A673 (cell line): Measurements from ENCODE around the gene IVNS1ABP. TPM values are rescaled to one million over a fixed set of nuclear protein-coding genes. Genes with fewer than 3 reads are reported as not detected.
A peak's percentile ranks its signal among the peaks of the same experiment; 100 is the strongest.

Experiments
- BruUV-seq: library from RNA; stranded (reverse); fragments of 400-500 nt; replicated peaks from 2 replicates; lab custom pipeline; 2021; lab: Mats Ljungman, UMichigan
- CTCF ChIA-PET: fragments of 300-600 bp; sonication (Branson Sonifier 250); formaldehyde crosslinking; loops from one replicate; lab custom pipeline; 2022; ENCODE audit warnings: antibody characterized with exemption; lab: Charles Lee
- POLR2A ChIA-PET: fragments of 300-600 bp; sonication (Branson Sonifier 250); formaldehyde crosslinking; loops from one replicate; lab custom pipeline; 2022; ENCODE audit warnings: antibody characterized with exemption; ENCODE audit not compliant: low non-redundant PET; lab: Charles Lee
- DNase-seq: peaks from one replicate; pipeline ENCODE4 v3.0.0-alpha.2; 2015; ENCODE audit warnings: low spot score
- H3K27ac ChIP-seq: fragments of 200-600 bp; sonication (generic); 2 replicates; pipeline ENCODE4 v1.5.1; 2016; ENCODE audit warnings: mixed run types, low read depth, mild to moderate bottlenecking, mixed read lengths, antibody characterized with exemption, low read length; ENCODE audit not compliant: poor library complexity, severe bottlenecking
- H3K27me3 ChIP-seq: fragments of 200-600 bp; sonication (generic); replicated peaks from 2 replicates; pipeline ENCODE4 v1.6.1; 2017; ENCODE audit warnings: mixed run types, low read depth, mild to moderate bottlenecking, mixed read lengths, antibody characterized with exemption, low read length; ENCODE audit not compliant: insufficient read depth, poor library complexity
- H3K36me3 ChIP-seq: fragments of 200-600 bp; sonication (generic); 2 replicates; pipeline ENCODE4 v1.6.1; 2016; ENCODE audit warnings: mixed run types, mild to moderate bottlenecking, mixed read lengths, antibody characterized with exemption, low read length; ENCODE audit not compliant: insufficient read depth, poor library complexity, severe bottlenecking
- H3K4me1 ChIP-seq: fragments of 200-600 bp; sonication (generic); 2 replicates; pipeline ENCODE4 v1.6.1; 2017; ENCODE audit warnings: mixed run types, mild to moderate bottlenecking, mixed read lengths, antibody characterized with exemption, low read length; ENCODE audit not compliant: insufficient read depth, poor library complexity, severe bottlenecking
- H3K4me3 ChIP-seq: fragments of 200-600 bp; sonication (generic); 2 replicates; pipeline ENCODE4 v1.5.1; 2016; ENCODE audit warnings: low read depth, mixed run types, mild to moderate bottlenecking, mixed read lengths, low read length; ENCODE audit not compliant: poor library complexity, severe bottlenecking
- H3K9me3 ChIP-seq: fragments of 200-600 bp; sonication (generic); 2 replicates; pipeline ENCODE4 v1.6.1; 2016; ENCODE audit warnings: mixed run types, low read depth, mild to moderate bottlenecking, mixed read lengths, antibody characterized with exemption, low read length; ENCODE audit not compliant: poor library complexity, severe bottlenecking
- CTCF ChIP-seq: fragments of 300-800, 200-600 bp; sonication (generic); conservative IDR thresholded peaks from 2 replicates; pipeline ENCODE4 v1.5.1; 2017; ENCODE audit warnings: low read depth, mild to moderate bottlenecking, antibody characterized with exemption, low read length, moderate library complexity, mixed read lengths
- EZH2 ChIP-seq: fragments of 200-600 bp; sonication (generic); IDR thresholded peaks from 2 replicates; pipeline ENCODE4 v1.6.1; 2017; ENCODE audit warnings: borderline replicate concordance, low read depth, mild to moderate bottlenecking, mixed read lengths, antibody characterized with exemption, low read length; ENCODE audit not compliant: poor library complexity, severe bottlenecking
- intact Hi-C: fragments of 100-400 bp; cut with micrococcal nuclease; formaldehyde crosslinking; loops from one replicate; pipeline ENCODE4 v1.10.0; 2022; ENCODE audit not compliant: unreplicated experiment
- total RNA-seq: library from RNA; stranded (reverse); gene quantifications from 2 replicates; pipeline ENCODE4 v1.2.3, GENCODE V29; 2021

IVNS1ABP gene
- total RNA-seq, 1 experiment from 2014 or later: 221 TPM

- no peaks in the 10 kb centered on the region for H3K9me3 ChIP-seq
- intact Hi-C loops: no loop called here
- TF ChIP-seq EZH2 (no peak), CTCF (no peak)
- no peaks in the 10 kb centered on the region for H3K27me3 ChIP-seq
- CTCF ChIA-PET: no interaction called here
- POLR2A ChIA-PET: no interaction called here
- BruUV-seq: no TSS peak
- H3K27ac ChIP-seq: peak overlapping the region; percentile 0
- H3K36me3 ChIP-seq: peaks cover 74% of the 10 kb centered on the region
- no peak for DNase-seq
- peaks cover 31% of the 10 kb centered on the region for H3K4me1 ChIP-seq
- H3K4me3 ChIP-seq: peak overlapping the region; percentile 95
Measured at GRCh38 chr1:185311589-185312225, 5.3 kb downstream of the IVNS1ABP start.

GRCh38 chr1:185309566-185309965, 7.5 kb downstream of the IVNS1ABP start:
- no peak for TF ChIP-seq CTCF
- TF ChIP-seq EZH2: no peak
- no peak overlapping the region for H3K4me3 ChIP-seq
- POLR2A ChIA-PET: interaction anchor here (0.6 kb wide), 1 partner anchor 354 kb away, joined by 5 read pairs; no protein-coding TSS in a partner anchor
- peak; percentile 66 for DNase-seq
- H3K9me3 ChIP-seq: no peaks in the 10 kb centered on the region
- H3K27ac ChIP-seq: no peak overlapping the region
- peaks cover 85% of the 10 kb centered on the region for H3K36me3 ChIP-seq
- no peaks in the 10 kb centered on the region for H3K27me3 ChIP-seq
- no TSS peak for BruUV-seq
- intact Hi-C loops: loop anchor here (10.0 kb wide), 1 partner anchor 1015 kb away; no protein-coding TSS in a partner anchor
- H3K4me1 ChIP-seq: peaks cover 31% of the 10 kb centered on the region
- CTCF ChIA-PET: no interaction called here

- intact Hi-C loops: loop anchor here (10.0 kb wide), 1 partner anchor 1017 kb away; no protein-coding TSS in a partner anchor
- CTCF ChIA-PET: no interaction called here
- Histone ChIP-seq H3K27me3 (no peaks in the 10 kb centered on the region), H3K4me3 (no peak overlapping the region), H3K9me3 (no peaks in the 10 kb centered on the region), H3K36me3 (peaks cover 95% of the 10 kb centered on the region), H3K4me1 (peaks cover 31% of the 10 kb centered on the region), H3K27ac (peak overlapping the region; percentile 15)
- no peak for DNase-seq
- TF ChIP-seq EZH2 (no peak), CTCF (no peak)
- no TSS peak for BruUV-seq
- POLR2A ChIA-PET: interaction anchor here (0.8 kb wide), 1 partner anchor 9 kb away, joined by 3 read pairs; no protein-coding TSS in a partner anchor
Measured at GRCh38 chr1:185308126-185308525, 8.9 kb downstream of the IVNS1ABP start.
